Large intestine (tissue), 3 donors: Measurements from ENCODE around the gene FAM177B. TPM values are rescaled to one million over a fixed set of nuclear protein-coding genes. Genes with fewer than 3 reads are reported as not detected.
"Not testable (repeated sequence)": the region's sequence is repeated elsewhere in the genome, so short reads cannot be mapped to it uniquely, and the experiment has no call there.

ENCODE experiments used
- DNase-seq, 2 donors: peaks; one replicate each; pipeline versions ENCODE4 v3.0.0 to v3.0.0-alpha.2; 2013
- H3K27ac ChIP-seq: one replicate; pipeline ENCODE4 v1.5.1; 2013; ENCODE audit warnings: low read length
- H3K27me3 ChIP-seq: 2 replicates; pipeline ENCODE4 v1.6.1; 2013; ENCODE audit warnings: low read length; ENCODE audit not compliant: control insufficient read depth, insufficient read depth
- H3K36me3 ChIP-seq: 2 replicates; pipeline ENCODE4 v1.6.1; 2013; ENCODE audit warnings: low read length; ENCODE audit not compliant: control insufficient read depth, insufficient read depth
- H3K4me1 ChIP-seq: one replicate; pipeline ENCODE4 v1.6.1; 2013; ENCODE audit warnings: low read length; ENCODE audit not compliant: control insufficient read depth, insufficient read depth
- H3K4me3 ChIP-seq: one replicate; pipeline ENCODE4 v1.5.1; 2013; ENCODE audit warnings: low read length
- H3K9me3 ChIP-seq: one replicate; pipeline ENCODE4 v1.6.1; 2013; ENCODE audit warnings: mild to moderate bottlenecking, low read depth, low read length, moderate library complexity; ENCODE audit not compliant: control insufficient read depth
- WGBS: methylation state at CpG from one replicate; pipeline ENCODE4 v1.1.5; 2013; ENCODE audit warnings: low lambda C conversion rate; ENCODE audit not compliant: insufficient coverage; 5-methylcytosine and 5-hydroxymethylcytosine counted together
- polyA plus RNA-seq: library from polyadenylated mRNA; unstranded; fragments of 120-200 nt; gene quantifications from one replicate; pipeline ENCODE4 v1.2.1, GENCODE V29; 2013

The FAM177B gene
- polyA plus RNA-seq, 1 donor = 5.5 TPM

- not testable (repeated sequence) for H3K27ac ChIP-seq, H3K36me3 ChIP-seq, H3K4me3 ChIP-seq, H3K4me1 ChIP-seq, DNase-seq, H3K27me3 ChIP-seq, H3K9me3 ChIP-seq
- no CpG with 5 or more reads among the region's 4 CpGs for WGBS
Observed at GRCh38 chr1:222762178-222762577, 25.2 kb downstream of the FAM177B start.

DNA sequence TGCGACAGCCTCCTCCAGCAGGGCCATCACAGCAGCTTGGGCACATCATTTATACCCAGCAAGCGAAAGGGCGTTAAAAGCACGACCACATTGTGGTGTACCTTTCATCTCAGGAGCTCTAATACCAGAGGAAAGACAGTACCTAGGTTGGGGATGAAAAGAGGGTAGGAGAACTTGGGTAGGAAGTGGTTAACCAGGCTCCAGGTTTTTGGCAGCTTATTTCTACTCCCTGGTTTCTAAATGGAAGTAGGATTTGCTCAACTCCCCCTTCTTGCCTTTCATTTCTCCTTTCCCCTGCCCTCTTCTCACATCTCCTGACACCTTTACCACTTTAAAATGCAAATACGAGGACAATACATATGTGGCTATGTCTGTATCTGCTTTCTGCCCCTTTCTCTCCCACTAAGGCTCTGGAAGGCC, 30.2 kb downstream of the FAM177B start:
- H3K27me3 ChIP-seq = no peaks in the 10 kb centered on the region
- no peak overlapping the region for H3K4me3 ChIP-seq
- no peaks in the 10 kb centered on the region for H3K36me3 ChIP-seq
- no CpG with 5 or more reads among the region's 5 CpGs for WGBS
- peaks cover 6% of the 10 kb centered on the region for H3K9me3 ChIP-seq
- H3K4me1 ChIP-seq = no peaks in the 10 kb centered on the region
- H3K27ac ChIP-seq = no peak overlapping the region
- no peak for DNase-seq

GRCh38 chr1:222768592-222768991, 31.6 kb downstream of the FAM177B start:
- Histone ChIP-seq H3K27me3 (no peaks in the 10 kb centered on the region), H3K4me1 (no peaks in the 10 kb centered on the region), H3K27ac (no peak overlapping the region), H3K4me3 (no peak overlapping the region), H3K9me3 (peaks cover 6% of the 10 kb centered on the region), H3K36me3 (no peaks in the 10 kb centered on the region)
- no peak for DNase-seq

DNA sequence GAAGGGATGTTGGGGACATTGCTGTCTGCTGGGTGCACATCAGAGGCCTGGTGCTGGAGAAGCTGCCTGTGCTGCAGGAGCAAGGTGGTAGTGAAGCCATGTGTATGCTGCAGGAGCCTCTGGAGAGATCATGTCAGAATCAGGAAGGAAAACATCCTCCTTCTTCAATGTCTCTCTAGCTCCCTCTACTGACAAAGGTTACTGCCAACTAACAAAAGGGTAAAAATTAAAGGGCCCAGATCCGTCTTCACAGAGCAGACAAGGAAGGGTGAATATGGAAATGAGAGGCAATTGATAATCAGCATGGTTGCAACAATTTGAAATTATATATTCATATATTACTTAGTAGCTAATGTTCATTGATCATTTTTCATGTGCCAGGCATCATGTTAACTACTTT, 32.2 kb downstream of the FAM177B start:
- no peak overlapping the region for H3K27ac ChIP-seq

DNA sequence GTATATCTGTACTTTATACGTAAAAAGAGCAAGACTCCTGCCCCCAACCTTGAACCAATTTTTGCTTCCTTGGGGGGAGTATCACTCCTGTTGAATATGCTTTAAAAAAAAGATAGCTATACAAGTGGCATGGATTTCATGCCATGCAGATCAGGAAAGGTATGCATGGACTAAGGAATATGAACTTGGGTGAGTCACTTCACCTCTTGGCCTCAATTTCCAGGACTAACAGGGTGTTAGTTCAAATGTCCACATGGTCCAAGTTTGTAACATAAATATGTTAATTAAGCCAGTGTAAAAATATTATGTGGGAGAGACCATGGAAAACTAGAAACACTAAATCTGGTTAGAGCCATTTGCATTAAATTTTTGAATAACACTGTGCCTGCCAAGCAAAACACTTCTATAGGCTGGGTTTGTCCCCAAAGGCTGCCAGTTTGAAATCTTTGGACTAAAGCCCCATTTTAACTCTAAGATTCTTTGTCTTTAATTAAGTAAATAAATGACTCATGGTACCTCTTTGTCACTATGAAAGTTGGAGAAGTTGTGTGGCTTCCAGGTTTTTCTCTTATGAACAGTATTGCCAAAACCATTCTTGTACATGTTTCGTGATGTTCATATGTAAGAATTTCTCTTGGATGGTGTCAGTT, 33.1 kb downstream of the FAM177B start:
- Histone ChIP-seq H3K36me3 (no peaks in the 10 kb centered on the region), H3K4me1 (no peaks in the 10 kb centered on the region), H3K27ac (no peak overlapping the region), H3K9me3 (peaks cover 6% of the 10 kb centered on the region), H3K27me3 (no peaks in the 10 kb centered on the region), H3K4me3 (no peak overlapping the region)
- 100% methylated on average over 1 of the region's 2 CpGs for WGBS
- DNase-seq = no peak

More for the DNA sequence above, 32.2 kb downstream of the FAM177B start:
- Histone ChIP-seq H3K27me3 (no peaks in the 10 kb centered on the region), H3K36me3 (no peaks in the 10 kb centered on the region), H3K4me1 (no peaks in the 10 kb centered on the region), H3K9me3 (peaks cover 6% of the 10 kb centered on the region), H3K4me3 (no peak overlapping the region)
- DNase-seq = no peak
- WGBS = no CpG with 5 or more reads among the region's 1 CpG

DNA sequence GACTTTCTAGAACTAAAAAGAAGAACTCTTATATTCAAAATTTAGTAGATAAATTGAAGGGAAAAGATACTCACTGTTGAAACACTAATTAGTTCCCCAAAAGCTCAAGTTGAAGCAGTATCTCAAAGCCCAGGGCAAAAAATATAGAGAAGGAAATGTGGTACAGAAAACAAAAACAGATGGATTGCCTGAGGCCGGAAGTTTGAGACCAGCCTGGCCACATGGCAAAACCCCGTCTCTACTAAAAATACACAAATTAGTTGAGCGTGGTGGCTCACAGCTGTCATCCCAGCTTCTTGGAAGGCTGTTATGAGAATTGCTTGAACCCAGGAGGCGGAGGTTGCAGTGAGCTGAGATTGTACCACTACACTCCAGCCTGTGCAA, 36.0 kb downstream of the FAM177B start:
- Histone ChIP-seq H3K4me1 (no peaks in the 10 kb centered on the region), H3K36me3 (no peaks in the 10 kb centered on the region), H3K4me3 (no peak overlapping the region), H3K27ac (no peak overlapping the region), H3K9me3 (peaks cover 6% of the 10 kb centered on the region), H3K27me3 (no peaks in the 10 kb centered on the region)
- WGBS = 100% methylated on average over 1 of the region's 4 CpGs
- no peak for DNase-seq

GRCh38 chr1:222777463-222777862, 40.5 kb downstream of the FAM177B start:
- no peak for DNase-seq

GRCh38 chr1:222777977-222778376, 41.0 kb downstream of the FAM177B start:
- no peaks in the 10 kb centered on the region for H3K36me3 ChIP-seq
- no peak for DNase-seq
- no peaks in the 10 kb centered on the region for H3K4me1 ChIP-seq
- H3K4me3 ChIP-seq = no peak overlapping the region
- no peaks in the 10 kb centered on the region for H3K27me3 ChIP-seq
- no peaks in the 10 kb centered on the region for H3K9me3 ChIP-seq
- no peak overlapping the region for H3K27ac ChIP-seq
- no CpG with 5 or more reads among the region's 2 CpGs for WGBS

More at GRCh38 chr1:222777463-222777862, 40.5 kb downstream of the FAM177B start:
- Histone ChIP-seq H3K4me1 (no peaks in the 10 kb centered on the region), H3K36me3 (no peaks in the 10 kb centered on the region), H3K4me3 (no peak overlapping the region), H3K27me3 (no peaks in the 10 kb centered on the region), H3K27ac (no peak overlapping the region), H3K9me3 (no peaks in the 10 kb centered on the region)
- 100% methylated on average over 1 of the region's 1 CpG for WGBS

DNA sequence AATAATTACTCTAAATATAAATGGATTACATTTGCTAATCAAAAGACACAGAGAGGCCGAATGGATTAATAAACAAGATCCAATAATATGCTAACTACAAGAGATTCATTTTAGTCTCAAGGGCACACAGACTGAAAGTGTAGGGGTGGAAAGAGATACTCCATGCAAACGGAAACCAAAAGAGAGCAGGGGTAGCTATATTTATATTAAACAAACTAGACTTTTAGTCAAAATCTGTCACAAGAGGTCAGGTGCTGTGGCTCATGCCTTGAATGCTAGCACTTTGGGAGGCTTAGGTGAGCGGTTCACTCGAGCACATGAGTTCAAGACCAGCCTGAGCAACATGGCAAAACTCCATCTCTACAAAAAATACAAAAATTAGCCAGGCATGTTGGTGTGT, 44.2 kb downstream of the FAM177B start:
- no peaks in the 10 kb centered on the region for H3K4me1 ChIP-seq
- H3K36me3 ChIP-seq = no peaks in the 10 kb centered on the region
- no peak overlapping the region for H3K27ac ChIP-seq
- H3K27me3 ChIP-seq = no peaks in the 10 kb centered on the region
- DNase-seq = no peak
- 100% methylated on average over 1 of the region's 4 CpGs for WGBS
- no peaks in the 10 kb centered on the region for H3K9me3 ChIP-seq
- no peak overlapping the region for H3K4me3 ChIP-seq

GRCh38 chr1:222783051-222783450, 46.0 kb downstream of the FAM177B start:
- no peak overlapping the region for H3K27ac ChIP-seq
- H3K4me1 ChIP-seq = no peaks in the 10 kb centered on the region
- H3K27me3 ChIP-seq = no peaks in the 10 kb centered on the region
- H3K9me3 ChIP-seq = no peaks in the 10 kb centered on the region
- H3K4me3 ChIP-seq = no peak overlapping the region
- DNase-seq = no peak
- no peaks in the 10 kb centered on the region for H3K36me3 ChIP-seq

DNA sequence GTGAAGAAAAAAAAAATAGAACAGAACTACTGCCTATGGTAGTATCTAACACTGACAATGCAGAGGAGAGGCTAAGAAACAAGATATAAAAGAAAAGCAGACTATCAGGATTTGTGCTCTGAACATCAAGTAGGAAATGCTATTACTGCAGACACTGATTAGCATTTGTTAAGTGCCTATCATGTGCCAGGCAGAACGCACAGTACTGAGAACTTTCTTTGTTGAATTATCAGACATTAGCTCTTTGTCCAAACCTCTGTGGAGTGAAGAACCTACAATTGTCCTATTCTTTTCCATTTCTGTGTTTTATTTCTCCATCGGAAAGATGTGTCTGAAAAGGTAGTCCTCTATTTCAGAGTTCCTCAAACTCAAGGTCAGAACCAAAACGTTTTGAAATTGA, 47.4 kb downstream of the FAM177B start:
- no peak overlapping the region for H3K27ac ChIP-seq
- no peak overlapping the region for H3K4me3 ChIP-seq
- no peaks in the 10 kb centered on the region for H3K36me3 ChIP-seq
- H3K4me1 ChIP-seq = no peaks in the 10 kb centered on the region
- DNase-seq = no peak
- H3K9me3 ChIP-seq = no peaks in the 10 kb centered on the region
- WGBS = 0% methylated on average over 1 of the region's 3 CpGs
- no peaks in the 10 kb centered on the region for H3K27me3 ChIP-seq
